Neural cell (in vitro differentiated cells): Measurements from ENCODE around the gene LMCD1. TPM values are rescaled to one million over a fixed set of nuclear protein-coding genes. Genes with fewer than 3 reads are reported as not detected.

Experiments
- H2AFZ ChIP-seq: fragments of 200-600, 300-800 bp; sonication (generic), shearing (Covaris generic); 2 replicates; pipeline ENCODE4 v1.6.0; 2014; ENCODE audit warnings: low read depth, mild to moderate bottlenecking, antibody characterized with exemption, low read length, moderate library complexity
- H3F3A ChIP-seq: fragments of 200-600 bp; shearing (Covaris generic); 2 replicates; pipeline ENCODE4 v1.6.1; 2016; ENCODE audit warnings: mild to moderate bottlenecking, moderate library complexity, mixed read lengths, antibody characterized with exemption, low read length; ENCODE audit not compliant: insufficient read depth, poor library complexity, severe bottlenecking
- H3K27ac ChIP-seq: fragments of 200-600, 300-800 bp; sonication (generic), shearing (Covaris generic); 2 replicates; pipeline ENCODE4 v1.5.1; 2014; ENCODE audit warnings: mild to moderate bottlenecking, low read length, moderate library complexity
- H3K27me3 ChIP-seq: fragments of 300-800, 200-600 bp; sonication (generic), shearing (Covaris generic); 2 replicates; pipeline ENCODE4 v1.6.0; 2014; ENCODE audit warnings: mild to moderate bottlenecking, low read depth, low read length, moderate library complexity; ENCODE audit not compliant: insufficient read depth
- H3K36me3 ChIP-seq: fragments of 300-800, 200-600 bp; sonication (generic), shearing (Covaris generic); 2 replicates; pipeline ENCODE4 v1.5.1; 2014; ENCODE audit warnings: mild to moderate bottlenecking, antibody characterized with exemption, low read length, moderate library complexity; ENCODE audit not compliant: insufficient read depth
- H3K4me2 ChIP-seq: fragments of 300-800, 200-600 bp; sonication (generic), shearing (Covaris generic); 2 replicates; pipeline ENCODE4 v1.6.0; 2014; ENCODE audit warnings: mild to moderate bottlenecking, low read length
- H3K4me3 ChIP-seq: fragments of 300-800, 200-600 bp; sonication (generic), shearing (Covaris generic); 2 replicates; pipeline ENCODE4 v1.5.1; 2014; ENCODE audit warnings: mild to moderate bottlenecking, low read length, moderate library complexity
- H3K79me2 ChIP-seq: fragments of 200-600 bp; shearing (Covaris generic); replicated peaks from 2 replicates; pipeline ENCODE4 v1.6.0; 2014; ENCODE audit warnings: mild to moderate bottlenecking, low read length, moderate library complexity; ENCODE audit not compliant: insufficient read depth
- H3K9ac ChIP-seq: fragments of 300-800, 200-600 bp; sonication (generic), shearing (Covaris generic); 2 replicates; pipeline ENCODE4 v1.6.1; 2016; ENCODE audit warnings: mild to moderate bottlenecking, low read length, mixed read lengths
- H3K9me2 ChIP-seq: fragments of 200-600 bp; shearing (Covaris generic); 2 replicates; pipeline ENCODE4 v1.6.1; 2016; ENCODE audit warnings: mild to moderate bottlenecking, low read length, mixed read lengths; ENCODE audit not compliant: insufficient read depth
- H3K9me3 ChIP-seq: fragments of 200-600, 300-800 bp; sonication (generic), shearing (Covaris generic); 2 replicates; pipeline ENCODE4 v1.6.1; 2016; ENCODE audit warnings: mild to moderate bottlenecking, mixed run types, low read length, moderate library complexity, mixed read lengths
- H4K20me1 ChIP-seq: fragments of 200-600 bp; shearing (Covaris generic); 2 replicates; pipeline ENCODE4 v1.6.1; 2016; ENCODE audit warnings: mild to moderate bottlenecking, mixed run types; ENCODE audit not compliant: insufficient read depth
- CTCF ChIP-seq: fragments of 450-650 bp; IDR thresholded peaks from 2 replicates; pipeline ENCODE4 v1.5.1; 2014; ENCODE audit warnings: antibody characterized with exemption, mild to moderate bottlenecking, moderate library complexity; ENCODE audit not compliant: poor library complexity, severe bottlenecking
- EP300 ChIP-seq: fragments of 450-650 bp; conservative IDR thresholded peaks from 2 replicates; pipeline ENCODE4 v1.6.1; 2014; ENCODE audit warnings: antibody characterized with exemption, mild to moderate bottlenecking, moderate library complexity; ENCODE audit not compliant: poor library complexity, severe bottlenecking
- EZH2 ChIP-seq: fragments of 200-600, 300-800 bp; shearing (Covaris generic), sonication (generic); IDR thresholded peaks from 2 replicates; pipeline ENCODE4 v1.6.1; 2014; ENCODE audit warnings: antibody characterized with exemption, low read length, borderline replicate concordance, mild to moderate bottlenecking; ENCODE audit not compliant: insufficient read depth, poor library complexity, severe bottlenecking
- MXI1 ChIP-seq: fragments of 450-650 bp; conservative IDR thresholded peaks from 2 replicates; pipeline ENCODE4 v1.6.1; 2014; ENCODE audit warnings: antibody characterized with exemption, mild to moderate bottlenecking; ENCODE audit not compliant: poor library complexity, severe bottlenecking
- POLR2AphosphoS5 ChIP-seq: IDR thresholded peaks from 2 replicates; pipeline ENCODE4 v1.6.1; 2012
- RAD21 ChIP-seq: fragments of 450-650 bp; conservative IDR thresholded peaks from 2 replicates; pipeline ENCODE4 v1.6.1; 2014; ENCODE audit warnings: antibody characterized with exemption, mild to moderate bottlenecking, moderate library complexity
- REST ChIP-seq: IDR thresholded peaks from 2 replicates; pipeline ENCODE4 v1.6.1; 2012; ENCODE audit warnings: borderline replicate concordance
- SMC3 ChIP-seq: fragments of 450-650 bp; conservative IDR thresholded peaks from 2 replicates; pipeline ENCODE4 v1.6.1; 2014; ENCODE audit warnings: antibody characterized with exemption, mild to moderate bottlenecking, moderate library complexity; ENCODE audit not compliant: poor library complexity
- TAF1 ChIP-seq: IDR thresholded peaks from 2 replicates; pipeline ENCODE4 v1.6.1; 2012; ENCODE audit warnings: low read depth
- polyA plus RNA-seq: library from polyadenylated mRNA; depleted of rRNA; stranded (reverse); fragments of >200 nt; gene quantifications from 2 replicates; pipeline ENCODE4 v1.2.3, GENCODE V29; 2014

The LMCD1 gene
- polyA plus RNA-seq, 1 donor from 2014 or later = 3.5 TPM

- H4K20me1 ChIP-seq = no peaks in the 10 kb centered on the region
- H3K79me2 ChIP-seq = no peaks in the 10 kb centered on the region
- no peaks in the 10 kb centered on the region for H3K9me3 ChIP-seq
- no peak overlapping the region for H2AFZ ChIP-seq
- no peak overlapping the region for H3K4me2 ChIP-seq
- no peaks in the 10 kb centered on the region for H3K36me3 ChIP-seq
- no peak overlapping the region for H3K27ac ChIP-seq
- H3F3A ChIP-seq = no peaks in the 10 kb centered on the region
- H3K4me3 ChIP-seq = no peak overlapping the region
- no peaks in the 10 kb centered on the region for H3K27me3 ChIP-seq
- TF ChIP-seq EZH2 (no peak), REST (no peak), EP300 (no peak), SMC3 (no peak), RAD21 (no peak), CTCF (no peak), TAF1 (no peak), POLR2AphosphoS5 (no peak), MXI1 (no peak)
- H3K9ac ChIP-seq = no peak overlapping the region
- no peaks in the 10 kb centered on the region for H3K9me2 ChIP-seq
Measured at GRCh38 chr3:8578282-8578681, 76.7 kb downstream of the LMCD1 start.

- no peaks in the 10 kb centered on the region for H3K79me2 ChIP-seq
- no peak overlapping the region for H3K27ac ChIP-seq
- no peak overlapping the region for H3K4me2 ChIP-seq
- no peaks in the 10 kb centered on the region for H3K9me2 ChIP-seq
- no peak overlapping the region for H2AFZ ChIP-seq
- H3K27me3 ChIP-seq = no peaks in the 10 kb centered on the region
- no peaks in the 10 kb centered on the region for H3K9me3 ChIP-seq
- no peaks in the 10 kb centered on the region for H4K20me1 ChIP-seq
- no peaks in the 10 kb centered on the region for H3F3A ChIP-seq
- TF ChIP-seq REST = no peak
- no peak for TF ChIP-seq MXI1
- TF ChIP-seq RAD21 = no peak
- TF ChIP-seq EZH2 = no peak
- TF ChIP-seq POLR2AphosphoS5 = no peak
- TF ChIP-seq CTCF = no peak
- no peak for TF ChIP-seq EP300
- no peak for TF ChIP-seq SMC3
- no peak for TF ChIP-seq TAF1
- no peaks in the 10 kb centered on the region for H3K36me3 ChIP-seq
- H3K9ac ChIP-seq = no peak overlapping the region
- no peak overlapping the region for H3K4me3 ChIP-seq
Measured at GRCh38 chr3:8579096-8579495, 77.5 kb downstream of the LMCD1 start.
